ENCODE results near the gene ARHGAP6.
"Not testable (repeated sequence)": the region's sequence is repeated elsewhere in the genome, so short reads cannot be mapped to it uniquely, and the experiment has no call there.

Gene ARHGAP6

DNA sequence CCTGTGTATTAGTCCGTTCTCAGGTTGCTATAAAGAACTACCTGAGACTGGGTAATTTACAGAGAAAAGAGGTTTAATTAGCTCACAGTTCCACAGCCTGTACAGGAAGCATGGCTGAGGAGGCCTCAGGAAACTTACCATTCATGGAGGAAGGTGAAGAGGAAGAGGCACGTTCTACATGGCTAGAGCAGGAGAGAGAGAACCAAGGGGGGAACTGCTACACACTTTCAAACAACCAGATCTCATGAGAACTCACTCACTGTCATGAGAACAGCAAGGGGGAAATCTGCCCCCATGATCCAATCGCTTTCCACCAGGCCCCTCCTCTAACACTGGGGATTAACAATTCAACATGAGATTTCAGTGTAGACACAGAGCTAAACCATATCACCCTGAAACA lies 51.5 kb downstream of the ARHGAP6 start:
- H3K4me3 ChIP-seq (ENCODE audit: control insufficient read depth in 1 of 7, extremely low read depth in 1 of 7, insufficient read depth in 4 of 7, low read depth in 2 of 7, low read length in 6 of 7); H3K27me3 ChIP-seq (replicated peaks in 2 of 5; ENCODE audit: control insufficient read depth in 4 of 5, insufficient read depth in 5 of 5, low read length in 4 of 5); H3K9me3 ChIP-seq (ENCODE audit: control extremely low read depth in 1 of 5, control insufficient read depth in 4 of 5, insufficient read depth in 2 of 5, low read depth in 1 of 5, low read length in 4 of 5); H3K4me1 ChIP-seq (ENCODE audit: control extremely low read depth in 1 of 4, control insufficient read depth in 4 of 4, insufficient read depth in 4 of 4, low read length in 3 of 4); H3K27ac ChIP-seq (ENCODE audit: insufficient read depth in 1 of 2, low read depth in 1 of 2, low read length in 2 of 2, poor library complexity in 1 of 2, severe bottlenecking in 2 of 2); H3K36me3 ChIP-seq (ENCODE audit: control insufficient read depth in 4 of 4, insufficient read depth in 4 of 4, low read length in 3 of 4); POLR2A ChIA-PET; CTCF ChIA-PET; DNase-seq: not testable (repeated sequence)
- WGBS (ENCODE audit: insufficient coverage), result no CpG with 5 or more reads among the region's 3 CpGs

DNA sequence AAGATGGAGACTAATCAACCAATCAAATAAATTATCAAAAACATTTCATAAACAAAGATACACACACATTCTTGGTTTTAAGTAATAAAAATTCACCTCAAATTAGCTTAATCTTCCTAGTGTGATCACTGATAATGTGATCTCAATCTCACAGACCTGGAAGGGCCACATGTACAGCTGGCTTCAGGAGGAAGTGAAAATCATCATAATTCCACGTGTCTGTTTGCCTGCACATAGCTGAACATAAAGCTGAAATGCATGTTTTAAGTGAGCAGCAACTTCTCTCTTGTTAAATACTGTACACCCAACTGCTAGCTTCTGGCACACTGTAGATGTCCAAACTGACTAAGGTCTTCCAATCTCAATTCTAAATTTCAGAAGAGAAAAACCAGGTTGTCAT lies 53.8 kb downstream of the ARHGAP6 start:
- ChIA-PET CTCF (no interaction called here), POLR2A (no interaction called here)
- H3K27ac ChIP-seq (ENCODE audit: insufficient read depth in 1 of 2, low read depth in 1 of 2, low read length in 2 of 2, poor library complexity in 1 of 2, severe bottlenecking in 2 of 2), result no peak overlapping the region
- 57% methylated on average over 1 of the region's 1 CpG for WGBS (ENCODE audit: insufficient coverage)
- H3K4me1 ChIP-seq (ENCODE audit: control extremely low read depth in 1 of 4, control insufficient read depth in 4 of 4, insufficient read depth in 4 of 4, low read length in 3 of 4), result no peaks in the 10 kb centered on the region
- no peaks in the 10 kb centered on the region for H3K9me3 ChIP-seq (ENCODE audit: control extremely low read depth in 1 of 5, control insufficient read depth in 4 of 5, insufficient read depth in 2 of 5, low read depth in 1 of 5, low read length in 4 of 5)
- no peaks in the 10 kb centered on the region for H3K36me3 ChIP-seq (ENCODE audit: control insufficient read depth in 4 of 4, insufficient read depth in 4 of 4, low read length in 3 of 4)
- DNase-seq, result no peak
- no peaks in the 10 kb centered on the region for H3K27me3 ChIP-seq (replicated peaks in 2 of 5; ENCODE audit: control insufficient read depth in 4 of 5, insufficient read depth in 5 of 5, low read length in 4 of 5)
- H3K4me3 ChIP-seq (ENCODE audit: control insufficient read depth in 1 of 7, extremely low read depth in 1 of 7, insufficient read depth in 4 of 7, low read depth in 2 of 7, low read length in 6 of 7), result no peak overlapping the region

DNA sequence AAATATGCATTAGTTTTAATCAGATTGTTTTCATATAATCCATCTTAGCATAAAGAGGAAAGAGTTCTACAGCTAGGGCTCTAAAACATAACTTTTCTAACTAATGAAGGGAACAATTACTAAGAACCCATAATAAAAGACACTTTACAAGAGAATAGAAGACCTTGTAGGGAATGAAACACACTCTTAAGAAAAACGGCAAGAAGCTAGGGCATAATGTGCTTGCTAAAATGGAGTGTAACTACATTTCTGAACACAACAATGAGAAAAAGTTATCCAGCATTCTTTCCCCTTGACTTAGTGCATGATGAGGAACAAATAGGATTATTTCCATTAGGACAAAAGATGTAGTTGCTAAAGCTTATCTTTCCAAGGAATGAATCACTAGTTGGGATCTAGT lies 54.6 kb downstream of the ARHGAP6 start:
- H3K9me3 ChIP-seq (ENCODE audit: control extremely low read depth in 1 of 5, control insufficient read depth in 4 of 5, insufficient read depth in 2 of 5, low read depth in 1 of 5, low read length in 4 of 5), result no peaks in the 10 kb centered on the region
- H3K36me3 ChIP-seq (ENCODE audit: control insufficient read depth in 4 of 4, insufficient read depth in 4 of 4, low read length in 3 of 4), result no peaks in the 10 kb centered on the region
- ChIA-PET POLR2A (no interaction called here), CTCF (no interaction called here)
- WGBS (ENCODE audit: insufficient coverage), result no CpG with 5 or more reads among the region's 1 CpG
- no peak overlapping the region for H3K27ac ChIP-seq (ENCODE audit: insufficient read depth in 1 of 2, low read depth in 1 of 2, low read length in 2 of 2, poor library complexity in 1 of 2, severe bottlenecking in 2 of 2)
- H3K27me3 ChIP-seq (replicated peaks in 2 of 5; ENCODE audit: control insufficient read depth in 4 of 5, insufficient read depth in 5 of 5, low read length in 4 of 5), result no peaks in the 10 kb centered on the region
- DNase-seq, result no peak
- H3K4me3 ChIP-seq (ENCODE audit: control insufficient read depth in 1 of 7, extremely low read depth in 1 of 7, insufficient read depth in 4 of 7, low read depth in 2 of 7, low read length in 6 of 7), result no peak overlapping the region
- no peaks in the 10 kb centered on the region for H3K4me1 ChIP-seq (ENCODE audit: control extremely low read depth in 1 of 4, control insufficient read depth in 4 of 4, insufficient read depth in 4 of 4, low read length in 3 of 4)

DNA sequence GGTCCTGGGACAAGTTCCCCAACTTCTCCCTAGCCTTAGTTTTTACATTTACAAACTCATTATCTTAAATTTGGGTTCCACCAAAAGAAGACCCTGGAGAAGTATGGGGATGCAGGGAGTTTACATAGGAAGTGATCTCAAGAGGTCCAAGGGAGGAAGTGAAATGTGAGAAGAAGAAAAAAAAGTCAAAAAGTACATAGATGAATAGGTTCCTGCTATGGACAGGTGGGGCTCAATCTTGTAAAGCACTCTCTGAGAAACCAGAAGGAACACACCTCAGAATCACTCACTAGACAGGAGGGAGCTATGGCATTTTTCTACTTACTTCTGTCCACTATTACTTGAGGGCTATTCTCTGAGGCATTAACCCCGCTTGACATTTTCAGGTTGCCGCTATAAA lies 56.6 kb downstream of the ARHGAP6 start:
- H3K27me3 ChIP-seq (replicated peaks in 2 of 5; ENCODE audit: control insufficient read depth in 4 of 5, insufficient read depth in 5 of 5, low read length in 4 of 5), result no peaks in the 10 kb centered on the region
- no peak for DNase-seq
- ChIA-PET POLR2A (no interaction called here), CTCF (no interaction called here)
- no peak overlapping the region for H3K27ac ChIP-seq (ENCODE audit: insufficient read depth in 1 of 2, low read depth in 1 of 2, low read length in 2 of 2, poor library complexity in 1 of 2, severe bottlenecking in 2 of 2)
- WGBS (ENCODE audit: insufficient coverage), result 73% methylated on average over 2 of the region's 2 CpGs
- no peaks in the 10 kb centered on the region for H3K36me3 ChIP-seq (ENCODE audit: control insufficient read depth in 4 of 4, insufficient read depth in 4 of 4, low read length in 3 of 4)
- H3K9me3 ChIP-seq (ENCODE audit: control extremely low read depth in 1 of 5, control insufficient read depth in 4 of 5, insufficient read depth in 2 of 5, low read depth in 1 of 5, low read length in 4 of 5), result no peaks in the 10 kb centered on the region
- no peaks in the 10 kb centered on the region for H3K4me1 ChIP-seq (ENCODE audit: control extremely low read depth in 1 of 4, control insufficient read depth in 4 of 4, insufficient read depth in 4 of 4, low read length in 3 of 4)
- no peak overlapping the region for H3K4me3 ChIP-seq (ENCODE audit: control insufficient read depth in 1 of 7, extremely low read depth in 1 of 7, insufficient read depth in 4 of 7, low read depth in 2 of 7, low read length in 6 of 7)

GRCh38 chrX:11606408-11606807 lies 59.3 kb downstream of the ARHGAP6 start:
- no peaks in the 10 kb centered on the region for H3K36me3 ChIP-seq (ENCODE audit: control insufficient read depth in 4 of 4, insufficient read depth in 4 of 4, low read length in 3 of 4)
- no peaks in the 10 kb centered on the region for H3K27me3 ChIP-seq (replicated peaks in 2 of 5; ENCODE audit: control insufficient read depth in 4 of 5, insufficient read depth in 5 of 5, low read length in 4 of 5)
- no peak overlapping the region for H3K4me3 ChIP-seq (ENCODE audit: control insufficient read depth in 1 of 7, extremely low read depth in 1 of 7, insufficient read depth in 4 of 7, low read depth in 2 of 7, low read length in 6 of 7)
- DNase-seq, result no peak
- no peak overlapping the region for H3K27ac ChIP-seq (ENCODE audit: insufficient read depth in 1 of 2, low read depth in 1 of 2, low read length in 2 of 2, poor library complexity in 1 of 2, severe bottlenecking in 2 of 2)
- peaks cover 0 to 1% (median 0%) of the 10 kb centered on the region in 5 experiments for H3K9me3 ChIP-seq (ENCODE audit: control extremely low read depth in 1 of 5, control insufficient read depth in 4 of 5, insufficient read depth in 2 of 5, low read depth in 1 of 5, low read length in 4 of 5)
- ChIA-PET CTCF (no interaction called here), POLR2A (no interaction called here)
- H3K4me1 ChIP-seq (ENCODE audit: control extremely low read depth in 1 of 4, control insufficient read depth in 4 of 4, insufficient read depth in 4 of 4, low read length in 3 of 4), result no peaks in the 10 kb centered on the region

GRCh38 chrX:11600578-11600977 lies 65.1 kb downstream of the ARHGAP6 start:
- Histone ChIP-seq H3K36me3 (ENCODE audit: control insufficient read depth in 4 of 4, insufficient read depth in 4 of 4, low read length in 3 of 4) (no peaks in the 10 kb centered on the region), H3K27me3 (replicated peaks in 2 of 5; ENCODE audit: control insufficient read depth in 4 of 5, insufficient read depth in 5 of 5, low read length in 4 of 5) (no peaks in the 10 kb centered on the region), H3K9me3 (ENCODE audit: control extremely low read depth in 1 of 5, control insufficient read depth in 4 of 5, insufficient read depth in 2 of 5, low read depth in 1 of 5, low read length in 4 of 5) (peaks cover 0 to 1% (median 0%) of the 10 kb centered on the region in 5 experiments), H3K4me3 (ENCODE audit: control insufficient read depth in 1 of 7, extremely low read depth in 1 of 7, insufficient read depth in 4 of 7, low read depth in 2 of 7, low read length in 6 of 7) (no peak overlapping the region), H3K27ac (ENCODE audit: insufficient read depth in 1 of 2, low read depth in 1 of 2, low read length in 2 of 2, poor library complexity in 1 of 2, severe bottlenecking in 2 of 2) (no peak overlapping the region), H3K4me1 (ENCODE audit: control extremely low read depth in 1 of 4, control insufficient read depth in 4 of 4, insufficient read depth in 4 of 4, low read length in 3 of 4) (no peaks in the 10 kb centered on the region)
- ChIA-PET CTCF (no interaction called here), POLR2A (no interaction called here)
- DNase-seq, result no peak
- 72% methylated on average over 3 of the region's 3 CpGs for WGBS (ENCODE audit: insufficient coverage)

GRCh38 chrX:11597479-11597878 lies 68.2 kb downstream of the ARHGAP6 start:
- H3K36me3 ChIP-seq (ENCODE audit: control insufficient read depth in 4 of 4, insufficient read depth in 4 of 4, low read length in 3 of 4), result no peaks in the 10 kb centered on the region
- 100% methylated on average over 1 of the region's 2 CpGs for WGBS (ENCODE audit: insufficient coverage)
- H3K27me3 ChIP-seq (replicated peaks in 2 of 5; ENCODE audit: control insufficient read depth in 4 of 5, insufficient read depth in 5 of 5, low read length in 4 of 5), result no peaks in the 10 kb centered on the region
- no peaks in the 10 kb centered on the region for H3K9me3 ChIP-seq (ENCODE audit: control extremely low read depth in 1 of 5, control insufficient read depth in 4 of 5, insufficient read depth in 2 of 5, low read depth in 1 of 5, low read length in 4 of 5)
- no peak overlapping the region for H3K4me3 ChIP-seq (ENCODE audit: control insufficient read depth in 1 of 7, extremely low read depth in 1 of 7, insufficient read depth in 4 of 7, low read depth in 2 of 7, low read length in 6 of 7)
- ChIA-PET POLR2A (no interaction called here), CTCF (no interaction called here)
- no peaks in the 10 kb centered on the region for H3K4me1 ChIP-seq (ENCODE audit: control extremely low read depth in 1 of 4, control insufficient read depth in 4 of 4, insufficient read depth in 4 of 4, low read length in 3 of 4)
- DNase-seq, result no peak
- no peak overlapping the region for H3K27ac ChIP-seq (ENCODE audit: insufficient read depth in 1 of 2, low read depth in 1 of 2, low read length in 2 of 2, poor library complexity in 1 of 2, severe bottlenecking in 2 of 2)
